PC-9 (cell line): ENCODE data around the gene RAPGEF1.

Experiments
- EZH2 ChIP-seq: fragments of 200-600 bp; sonication (generic); IDR thresholded peaks from 2 replicates; pipeline ENCODE4 v1.8.0; 2017; ENCODE audit warnings: antibody characterized with exemption, low read depth
- TF ChIP-seq, protein P1 (sequence below): fragments of 200-600 bp; sonication (generic); conservative IDR thresholded peaks from 2 replicates; pipeline ENCODE4 v1.6.1; 2017; ENCODE audit warnings: mixed run types, antibody characterized with exemption, mild to moderate bottlenecking, moderate library complexity

DNA sequence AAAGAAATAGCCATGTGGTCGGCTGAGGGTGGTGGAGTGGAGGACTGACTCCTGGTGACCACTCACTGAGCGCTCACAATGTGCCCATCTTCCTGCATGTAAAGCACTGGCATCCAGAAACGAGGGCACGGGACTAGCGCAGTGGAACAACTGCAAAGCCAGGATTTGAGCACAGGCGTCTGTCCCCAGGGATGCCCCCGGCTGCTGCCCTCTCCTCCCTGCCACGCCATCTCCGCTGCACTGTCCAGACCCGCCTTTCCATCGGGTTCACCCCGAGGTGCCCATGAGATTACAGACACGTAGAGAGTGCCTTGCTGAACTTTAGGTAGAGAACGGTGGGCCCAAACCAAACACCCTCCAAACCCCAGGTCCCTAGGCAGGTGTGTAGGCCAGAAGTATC is 149.9 kb downstream of the RAPGEF1 start:
- TF ChIP-seq, protein P1, sequence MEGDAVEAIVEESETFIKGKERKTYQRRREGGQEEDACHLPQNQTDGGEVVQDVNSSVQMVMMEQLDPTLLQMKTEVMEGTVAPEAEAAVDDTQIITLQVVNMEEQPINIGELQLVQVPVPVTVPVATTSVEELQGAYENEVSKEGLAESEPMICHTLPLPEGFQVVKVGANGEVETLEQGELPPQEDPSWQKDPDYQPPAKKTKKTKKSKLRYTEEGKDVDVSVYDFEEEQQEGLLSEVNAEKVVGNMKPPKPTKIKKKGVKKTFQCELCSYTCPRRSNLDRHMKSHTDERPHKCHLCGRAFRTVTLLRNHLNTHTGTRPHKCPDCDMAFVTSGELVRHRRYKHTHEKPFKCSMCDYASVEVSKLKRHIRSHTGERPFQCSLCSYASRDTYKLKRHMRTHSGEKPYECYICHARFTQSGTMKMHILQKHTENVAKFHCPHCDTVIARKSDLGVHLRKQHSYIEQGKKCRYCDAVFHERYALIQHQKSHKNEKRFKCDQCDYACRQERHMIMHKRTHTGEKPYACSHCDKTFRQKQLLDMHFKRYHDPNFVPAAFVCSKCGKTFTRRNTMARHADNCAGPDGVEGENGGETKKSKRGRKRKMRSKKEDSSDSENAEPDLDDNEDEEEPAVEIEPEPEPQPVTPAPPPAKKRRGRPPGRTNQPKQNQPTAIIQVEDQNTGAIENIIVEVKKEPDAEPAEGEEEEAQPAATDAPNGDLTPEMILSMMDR = no peak
- no peak for TF ChIP-seq EZH2
